Right lobe of liver (tissue), 6 donors: ENCODE data around the gene MRPL40. TPM values are rescaled to one million over a fixed set of nuclear protein-coding genes. Genes with fewer than 3 reads are reported as not detected.
A peak's percentile ranks its signal among the peaks of the same experiment; 100 is the strongest.

Experiments used
- ATAC-seq, 4 donors: fragments of 200-7000 bp; cut with Tn5 transposase; one replicate each; pipeline ENCODE4 v1.9.1; 2020; ENCODE audit warnings: mild to moderate bottlenecking in 4 of 4, moderate library complexity in 4 of 4
- DNase-seq, 3 donors: peaks; one replicate each; pipeline ENCODE4 v3.0.0-alpha.2; 2020
- H3K27ac ChIP-seq, 3 donors: fragments of 200-600 bp; one replicate each; pipeline ENCODE4 v1.8.0; 2022
- H3K27me3 ChIP-seq, 2 donors: fragments of 200-600 bp; one replicate each; pipeline ENCODE4 v1.8.0; 2022
- H3K36me3 ChIP-seq, 4 donors: fragments of 200-600 bp; sonication (generic) in 1 of 4; one replicate each; pipeline versions ENCODE4 v1.5.1 to v1.8.0; 2017 to 2022; ENCODE audit warnings: control low read depth in 1 of 4
- H3K4me1 ChIP-seq, 4 donors: fragments of 200-600 bp; sonication (generic) in 1 of 4; one replicate each; pipeline versions ENCODE4 v1.5.1 to v1.8.0; 2017 to 2022; ENCODE audit warnings: control low read depth in 1 of 4
- H3K4me3 ChIP-seq, 3 donors: fragments of 200-600 bp; one replicate each; pipeline ENCODE4 v1.8.0; 2022
- H3K9me3 ChIP-seq, 4 donors: fragments of 200-600 bp; sonication (generic) in 1 of 4; one replicate each; pipeline versions ENCODE4 v1.5.1 to v1.8.0; 2017 to 2022; ENCODE audit warnings: control low read depth in 1 of 4
- CTCF ChIP-seq, 4 donors: fragments of 200-600 bp in 3 of 4; fragments of 450-650 bp in 1 of 4; IDR thresholded peaks; one replicate each; pipeline versions ENCODE4 v1.5.1 to v1.8.0; 2016 to 2022; ENCODE audit warnings: antibody characterized with exemption in 4 of 4, mild to moderate bottlenecking in 2 of 4
- POLR2A ChIP-seq: fragments of 450-650 bp; IDR thresholded peaks from one replicate; pipeline ENCODE4 v1.6.1; 2017; ENCODE audit warnings: antibody characterized with exemption, mild to moderate bottlenecking
- WGBS: methylation state at CpG from one replicate; pipeline ENCODE4 v1.1.6; 2018; ENCODE audit warnings: low coverage, low lambda C conversion rate; ENCODE audit not compliant: insufficient coverage; ENCODE audit errors: missing lambda C conversion rate; 5-methylcytosine and 5-hydroxymethylcytosine counted together
- intact Hi-C, 2 donors: fragments of 100-400 bp; cut with DNase I; formaldehyde crosslinking; loops; one replicate each; pipeline versions ENCODE4 v1.11.2 to v1.14.1; 2022
- total RNA-seq, 6 experiments: library from RNA; depleted of rRNA in 2 of 6; stranded (reverse); fragments of >200 nt in 2 of 6; fragmentation: NEBNext Ultra II Directional in 3 of 6; extraction: Animal tissue kit (Norgen Biotek cat#: 25700) in 3 of 6; gene quantifications; one replicate each; pipeline versions ENCODE4 v1.1.0 to v1.2.4, GENCODE V29; 2016 to 2023
- donor health status: DM: no; HTN: yes; CAD: no.
- donor health status: DM: no; HTN: no; CAD: no.
- donor health status: DM: no; HTN: no; CAD: no.
- donor health status: DM: no; HTN: yes; CAD: no.
- donor health status: DM: no; HTN: yes; CAD: no.

MRPL40 gene
- total RNA-seq, 6 experiments from 2014 or later: 23.6 to 38.8 (median 27.8) TPM

GRCh38 chr22:19477321-19478044, 45.1 kb downstream of the MRPL40 start:
- H3K9me3 ChIP-seq: no peaks in the 10 kb centered on the region
- no peaks in the 10 kb centered on the region for H3K27me3 ChIP-seq
- H3K36me3 ChIP-seq: peaks cover 0 to 28% (median 3%) of the 10 kb centered on the region in 4 donors
- DNase-seq (peak in 1 of 3 donors; percentile 26), ATAC-seq (no peak)
- H3K4me3 ChIP-seq: peak overlapping the region; percentile 86 to 89 (median 87)
- peaks cover 0 to 16% (median 3%) of the 10 kb centered on the region in 4 donors for H3K4me1 ChIP-seq
- intact Hi-C loops: no loop called here
- WGBS: 15% methylated on average over 5 of the region's 5 CpGs
- H3K27ac ChIP-seq: no peak overlapping the region
- TF ChIP-seq CTCF (IDR thresholded peaks at IDR 0.05): peak in 3 of 4 donors; percentile 31 to 42 (median 39)
- no peak for TF ChIP-seq POLR2A

- Histone ChIP-seq H3K27me3 (no peaks in the 10 kb centered on the region), H3K4me3 (peak overlapping the region; percentile 86 to 89 (median 87)), H3K9me3 (no peaks in the 10 kb centered on the region), H3K36me3 (peaks cover 0 to 21% (median 0%) of the 10 kb centered on the region in 4 donors), H3K27ac (peak overlapping the region; percentile 95 to 100 (median 99)), H3K4me1 (peaks cover 0 to 16% (median 3%) of the 10 kb centered on the region in 4 donors)
- intact Hi-C loops: no loop called here
- TF ChIP-seq POLR2A (no peak), CTCF (IDR thresholded peaks at IDR 0.05) (no peak)
- ATAC-seq (no peak), DNase-seq (no peak)
- under 1% methylated on average over 20 of the region's 31 CpGs for WGBS
These were observed 45.9 kb downstream of the MRPL40 start for GRCh38 chr22:19478045-19478900.

- TF ChIP-seq CTCF (IDR thresholded peaks at IDR 0.05) (no peak), POLR2A (peak; percentile 63)
- 1% methylated on average over 11 of the region's 42 CpGs for WGBS
- H3K9me3 ChIP-seq: no peaks in the 10 kb centered on the region
- intact Hi-C loops: no loop called here
- peak; percentile 69 to 80 (median 78) for ATAC-seq
- peaks cover 0 to 14% (median 0%) of the 10 kb centered on the region in 4 donors for H3K36me3 ChIP-seq
- no peaks in the 10 kb centered on the region for H3K27me3 ChIP-seq
- H3K27ac ChIP-seq: peak within 1 kb of the TSS; percentile 95 to 100 (median 99)
- peak within 1 kb of the TSS; percentile 86 to 89 (median 87) for H3K4me3 ChIP-seq
- peaks cover 0 to 16% (median 3%) of the 10 kb centered on the region in 4 donors for H3K4me1 ChIP-seq
- peak; percentile 85 to 91 (median 91) for DNase-seq
These were observed 46.6 kb downstream of the MRPL40 start, which contains the start of gene UFD1 for GRCh38 chr22:19478901-19479354. Gene UFD1, minus strand, starts transcription at chr22:19479193. Its CDS starts 108 bp downstream, at chr22:19479085.

- ATAC-seq: peak; percentile 91 to 95 (median 94)
- Histone ChIP-seq H3K27ac (peak within 1 kb of the TSS; percentile 95 to 100 (median 99)), H3K36me3 (peaks cover 0 to 9% (median 0%) of the 10 kb centered on the region in 4 donors), H3K27me3 (no peaks in the 10 kb centered on the region), H3K4me3 (peak within 1 kb of the TSS; percentile 86 to 89 (median 87)), H3K4me1 (peaks cover 0 to 16% (median 3%) of the 10 kb centered on the region in 4 donors), H3K9me3 (no peaks in the 10 kb centered on the region)
- peak; percentile 95 to 98 (median 98) for DNase-seq
- WGBS: under 1% methylated on average over 21 of the region's 50 CpGs
- TF ChIP-seq POLR2A (no peak), CTCF (IDR thresholded peaks at IDR 0.05) (no peak)
- intact Hi-C loops: no loop called here
These were observed 47.2 kb downstream of the MRPL40 start, which contains the start of gene CDC45 for GRCh38 chr22:19479355-19480172. Gene CDC45, plus strand, starts transcription at chr22:19479920. Its CDS starts 49 bp downstream, at chr22:19479969.
